ENCODE results near the gene YPEL5.

YPEL5 gene

DNA sequence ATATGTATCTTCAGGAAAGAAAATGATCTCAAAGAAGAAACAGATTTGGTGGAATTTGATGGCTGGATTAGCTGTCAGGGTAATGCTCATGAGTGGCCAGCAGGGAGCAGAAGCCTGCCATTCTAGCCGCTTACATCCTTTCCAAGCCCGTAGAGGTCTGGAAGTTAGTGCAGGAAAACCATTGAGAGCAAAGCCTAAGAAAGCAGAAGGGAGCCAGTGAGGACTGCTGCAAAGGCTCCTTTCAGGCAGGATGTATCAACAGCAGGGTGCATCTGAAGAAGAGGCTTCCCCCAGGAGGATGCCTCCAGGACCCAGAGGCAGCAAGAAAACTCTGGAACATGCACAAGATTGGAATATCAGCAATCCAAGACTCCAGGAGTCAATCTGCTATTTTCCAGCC, 61.6 kb downstream of the YPEL5 start:
- peak; percentile 72 for DNase-seq

DNA sequence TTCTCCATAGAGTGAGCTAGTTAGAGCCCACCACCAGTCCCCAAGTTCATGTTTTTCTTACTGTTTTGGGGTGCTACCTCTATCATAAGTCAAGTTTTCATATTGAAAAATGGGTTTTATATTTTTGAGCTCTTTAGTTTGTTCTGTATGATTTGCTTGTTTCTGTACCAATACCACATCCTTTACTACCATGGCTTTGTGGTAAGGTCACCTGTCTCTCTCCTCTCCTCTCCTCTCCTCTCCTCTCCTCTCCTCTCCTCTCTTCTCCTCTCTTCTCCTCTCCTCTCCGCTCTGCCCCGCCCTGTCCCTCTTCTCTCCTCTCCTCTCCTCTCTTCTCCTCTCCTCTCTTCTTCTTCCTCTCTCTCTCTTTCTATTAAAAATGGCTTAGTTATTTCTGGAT, 62.4 kb downstream of the YPEL5 start:
- no peak for DNase-seq

Data from OCI-M1 (cell line).